G401 (cell line): ENCODE data around the gene KIAA0040. TPM values are rescaled to one million over a fixed set of nuclear protein-coding genes. Genes with fewer than 3 reads are reported as not detected.
A peak's percentile ranks its signal among the peaks of the same experiment; 100 is the strongest.

Experiments
- DNase-seq: peaks from one replicate; pipeline ENCODE4 v3.0.0-alpha.2; 2015; ENCODE audit warnings: low spot score
- in situ Hi-C: cut with HindIII; loops from 2 replicates; pipeline ENCODE4 v1.10.0; 2016; ENCODE audit warnings: low sequenced_read_pairs, mixed read lengths
- total RNA-seq: library from RNA; depleted of rRNA; stranded (reverse); fragments of >200 nt; shearing (Covaris generic); gene quantifications from 2 replicates; pipeline ENCODE4 v1.2.3, GENCODE V29; 2014

Gene KIAA0040
- total RNA-seq, 1 experiment from 2014 or later = not detected

- DNase-seq = no peak
- in situ Hi-C loops = no loop called here
Measured at GRCh38 chr1:175174309-175175102, 18.1 kb downstream of the KIAA0040 start.

GRCh38 chr1:175173531-175173930 is 19.0 kb downstream of the KIAA0040 start:
- in situ Hi-C loops = no loop called here
- no peak for DNase-seq

- no peak for DNase-seq
- in situ Hi-C loops = no loop called here
Measured at GRCh38 chr1:175172503-175172902, 20.1 kb downstream of the KIAA0040 start.

- no peak for DNase-seq
- in situ Hi-C loops = no loop called here
Measured at GRCh38 chr1:175171036-175171913, 21.3 kb downstream of the KIAA0040 start.

- DNase-seq = no peak
- in situ Hi-C loops = no loop called here
Measured at GRCh38 chr1:175169286-175170018, 23.1 kb downstream of the KIAA0040 start.

GRCh38 chr1:175168782-175169181 is 23.8 kb downstream of the KIAA0040 start:
- in situ Hi-C loops = no loop called here

GRCh38 chr1:175167861-175168260 is 24.7 kb downstream of the KIAA0040 start:
- in situ Hi-C loops = no loop called here
- no peak for DNase-seq

More at GRCh38 chr1:175168782-175169181, 23.8 kb downstream of the KIAA0040 start:
- DNase-seq = no peak

GRCh38 chr1:175166746-175167145 is 25.8 kb downstream of the KIAA0040 start:
- DNase-seq = no peak
- in situ Hi-C loops = no loop called here

GRCh38 chr1:175164751-175165150 is 27.8 kb downstream of the KIAA0040 start:
- DNase-seq = no peak
- in situ Hi-C loops = no loop called here

- in situ Hi-C loops = no loop called here
- no peak for DNase-seq
Measured at GRCh38 chr1:175163702-175164101, 28.9 kb downstream of the KIAA0040 start.

- no peak for DNase-seq
- in situ Hi-C loops = no loop called here
Measured at GRCh38 chr1:175162955-175163354, 29.6 kb downstream of the KIAA0040 start.

GRCh38 chr1:175158170-175158591 is 34.4 kb downstream of the KIAA0040 start:
- DNase-seq = no peak
- in situ Hi-C loops = no loop called here

GRCh38 chr1:175157200-175157599 is 35.4 kb downstream of the KIAA0040 start:
- in situ Hi-C loops = no loop called here
- no peak for DNase-seq

GRCh38 chr1:175155936-175156335 is 36.6 kb downstream of the KIAA0040 start:
- DNase-seq = no peak
- in situ Hi-C loops = no loop called here

- no peak for DNase-seq
- in situ Hi-C loops = no loop called here
Measured at GRCh38 chr1:175155473-175155856, 37.1 kb downstream of the KIAA0040 start.

GRCh38 chr1:175154629-175155472 is 37.7 kb downstream of the KIAA0040 start:
- in situ Hi-C loops = no loop called here

GRCh38 chr1:175152006-175152652 is 40.4 kb downstream of the KIAA0040 start:
- in situ Hi-C loops = no loop called here
- peak; percentile 68 for DNase-seq

More at GRCh38 chr1:175154629-175155472, 37.7 kb downstream of the KIAA0040 start:
- DNase-seq = peak; percentile 75
